ENCODE results near the gene TMEM30B. TPM values are rescaled to one million over a fixed set of nuclear protein-coding genes. Genes with fewer than 3 reads are reported as not detected.
A peak's percentile ranks its signal among the peaks of the same experiment; 100 is the strongest.
"Not testable (repeated sequence)": the region's sequence is repeated elsewhere in the genome, so short reads cannot be mapped to it uniquely, and the experiment has no call there.

Gene TMEM30B
- total RNA-seq, 1 donor from 2014 or later = 1.2 TPM

DNA sequence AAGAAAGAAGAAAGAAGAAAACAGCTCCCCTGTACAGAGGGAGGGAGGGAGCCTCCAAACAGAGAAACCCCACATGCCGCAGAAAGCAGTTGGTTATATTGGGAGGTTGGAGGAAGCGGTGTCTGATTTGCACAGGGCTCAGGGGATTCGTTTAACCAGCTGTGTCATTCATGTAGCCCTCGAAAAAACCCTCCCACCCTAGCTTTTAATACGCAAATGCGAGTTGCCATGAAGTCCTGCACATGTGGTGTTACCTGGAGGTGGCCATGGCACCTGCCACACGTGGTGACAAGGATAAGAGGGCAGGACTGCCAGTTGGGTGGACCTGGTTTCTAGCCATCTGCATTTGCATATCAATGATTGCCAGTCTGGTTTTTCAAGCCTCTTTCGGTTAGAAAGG, 40.9 kb downstream of the TMEM30B start:
- H3K27me3 Mint-ChIP-seq (ENCODE audit: unreplicated experiment) = no peaks in the 10 kb centered on the region
- TF ChIP-seq, protein P1, sequence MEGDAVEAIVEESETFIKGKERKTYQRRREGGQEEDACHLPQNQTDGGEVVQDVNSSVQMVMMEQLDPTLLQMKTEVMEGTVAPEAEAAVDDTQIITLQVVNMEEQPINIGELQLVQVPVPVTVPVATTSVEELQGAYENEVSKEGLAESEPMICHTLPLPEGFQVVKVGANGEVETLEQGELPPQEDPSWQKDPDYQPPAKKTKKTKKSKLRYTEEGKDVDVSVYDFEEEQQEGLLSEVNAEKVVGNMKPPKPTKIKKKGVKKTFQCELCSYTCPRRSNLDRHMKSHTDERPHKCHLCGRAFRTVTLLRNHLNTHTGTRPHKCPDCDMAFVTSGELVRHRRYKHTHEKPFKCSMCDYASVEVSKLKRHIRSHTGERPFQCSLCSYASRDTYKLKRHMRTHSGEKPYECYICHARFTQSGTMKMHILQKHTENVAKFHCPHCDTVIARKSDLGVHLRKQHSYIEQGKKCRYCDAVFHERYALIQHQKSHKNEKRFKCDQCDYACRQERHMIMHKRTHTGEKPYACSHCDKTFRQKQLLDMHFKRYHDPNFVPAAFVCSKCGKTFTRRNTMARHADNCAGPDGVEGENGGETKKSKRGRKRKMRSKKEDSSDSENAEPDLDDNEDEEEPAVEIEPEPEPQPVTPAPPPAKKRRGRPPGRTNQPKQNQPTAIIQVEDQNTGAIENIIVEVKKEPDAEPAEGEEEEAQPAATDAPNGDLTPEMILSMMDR (IDR thresholded peaks at IDR 0.05) = no peak
- DNase-seq (ENCODE audit: extremely low spot score, unreplicated experiment) = no peak
- H3K9me3 Mint-ChIP-seq (ENCODE audit: unreplicated experiment) = peaks cover 11% of the 10 kb centered on the region
- H3K27ac Mint-ChIP-seq (ENCODE audit: unreplicated experiment) = no peak overlapping the region
- H3K4me3 Mint-ChIP-seq (ENCODE audit: unreplicated experiment) = no peak overlapping the region
- peaks cover 12% of the 10 kb centered on the region for H3K4me1 Mint-ChIP-seq (ENCODE audit: unreplicated experiment)
- H3K36me3 Mint-ChIP-seq (ENCODE audit: unreplicated experiment) = peaks cover 6% of the 10 kb centered on the region

DNA sequence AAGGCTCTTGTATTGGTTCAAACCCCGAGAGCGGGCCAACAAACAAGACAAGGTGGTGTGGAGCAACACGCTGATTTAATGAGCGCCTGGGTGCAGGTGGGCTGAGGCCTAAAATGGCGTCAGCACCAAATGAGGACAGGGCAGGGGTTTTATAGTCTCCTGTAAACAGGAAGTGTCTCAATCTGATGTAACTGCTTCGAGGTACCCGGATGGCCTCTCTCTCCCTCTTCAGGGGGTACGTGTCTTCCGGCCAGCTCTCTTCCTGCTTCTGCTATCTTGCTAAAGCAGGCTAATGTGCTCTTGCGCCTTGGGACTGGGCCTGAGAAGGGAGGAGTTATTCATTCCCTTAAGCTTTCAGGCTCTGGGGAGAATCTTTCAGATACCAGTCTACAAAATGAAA, 41.9 kb downstream of the TMEM30B start:
- H3K27me3 Mint-ChIP-seq (ENCODE audit: unreplicated experiment); H3K4me3 Mint-ChIP-seq (ENCODE audit: unreplicated experiment); DNase-seq (ENCODE audit: extremely low spot score, unreplicated experiment); H3K36me3 Mint-ChIP-seq (ENCODE audit: unreplicated experiment); H3K27ac Mint-ChIP-seq (ENCODE audit: unreplicated experiment): not testable (repeated sequence)
- Mint-ChIP-seq H3K9me3 (ENCODE audit: unreplicated experiment) (peaks cover 11% of the 10 kb centered on the region), H3K4me1 (ENCODE audit: unreplicated experiment) (peaks cover 19% of the 10 kb centered on the region)

DNA sequence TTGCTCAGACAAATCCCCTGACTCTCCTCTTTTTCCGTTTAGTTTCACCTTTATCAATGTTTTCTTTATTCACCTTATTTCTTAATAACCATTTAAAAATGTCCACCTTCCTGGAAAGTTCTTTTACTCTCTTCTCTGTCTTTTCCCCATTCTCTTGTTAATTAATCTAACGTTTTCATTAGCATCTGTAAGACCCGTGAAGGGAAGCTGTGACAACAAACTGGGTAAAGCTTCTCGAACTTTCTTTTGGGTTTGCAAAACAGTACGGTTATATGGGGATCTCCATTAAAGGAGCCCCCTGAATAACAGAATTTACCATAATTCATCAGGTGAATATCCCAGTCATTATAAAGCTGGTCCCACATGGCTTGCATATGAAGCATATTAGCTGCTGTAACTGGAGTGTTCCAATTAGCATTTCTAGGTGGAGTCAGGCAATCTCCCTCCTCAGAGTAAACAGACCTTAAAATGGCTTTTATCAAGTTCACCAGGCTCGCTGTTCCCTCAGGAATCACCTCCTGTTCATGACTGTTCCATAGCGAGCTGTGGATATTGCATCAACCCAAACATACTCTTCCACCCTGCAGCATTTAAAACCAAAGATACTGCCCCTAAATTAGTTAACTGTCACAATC, 42.4 kb downstream of the TMEM30B start:
- Mint-ChIP-seq H3K36me3 (ENCODE audit: unreplicated experiment) (peaks cover 6% of the 10 kb centered on the region), H3K9me3 (ENCODE audit: unreplicated experiment) (peaks cover 11% of the 10 kb centered on the region), H3K4me3 (ENCODE audit: unreplicated experiment) (no peak overlapping the region), H3K27ac (ENCODE audit: unreplicated experiment) (no peak overlapping the region), H3K4me1 (ENCODE audit: unreplicated experiment) (peaks cover 24% of the 10 kb centered on the region), H3K27me3 (ENCODE audit: unreplicated experiment) (no peaks in the 10 kb centered on the region)
- TF ChIP-seq, protein P1 (IDR thresholded peaks at IDR 0.05) = no peak
- no peak for DNase-seq (ENCODE audit: extremely low spot score, unreplicated experiment)

DNA sequence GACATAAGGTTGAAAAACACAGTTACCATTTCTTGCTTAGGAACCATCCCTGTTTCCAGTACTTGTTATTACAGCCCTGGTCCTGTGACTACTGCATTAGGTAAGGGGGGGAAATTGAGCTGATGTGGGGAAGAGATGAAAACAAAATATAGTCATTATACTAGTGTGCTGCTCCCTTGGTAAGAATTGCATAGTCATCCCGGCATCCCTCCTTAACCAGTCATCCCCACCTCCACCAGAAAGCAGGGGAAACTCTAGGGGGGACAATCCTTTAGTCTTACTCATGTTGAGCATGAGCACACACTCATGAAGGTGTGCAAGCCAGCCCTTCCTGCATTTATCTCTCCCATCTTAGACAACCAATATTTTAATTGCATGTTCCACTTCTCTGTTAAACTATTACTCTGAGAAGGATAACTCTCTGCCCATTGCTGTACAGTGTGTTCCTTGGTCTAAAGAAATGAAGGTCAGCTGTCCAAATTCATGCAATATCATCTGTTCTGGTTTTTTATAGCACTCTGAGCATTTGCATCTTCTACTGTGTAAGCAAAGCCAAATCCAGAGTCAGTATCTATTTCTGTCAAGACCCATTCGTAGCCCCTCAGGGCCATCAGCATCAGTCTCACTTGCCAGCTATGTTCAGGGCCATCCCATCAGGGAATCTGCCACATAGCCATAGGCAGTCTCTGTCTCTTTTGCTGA, 46.8 kb downstream of the TMEM30B start:
- Mint-ChIP-seq H3K27me3 (ENCODE audit: unreplicated experiment) (no peaks in the 10 kb centered on the region), H3K27ac (ENCODE audit: unreplicated experiment) (peak overlapping the region; percentile 21), H3K4me1 (ENCODE audit: unreplicated experiment) (peaks cover 45% of the 10 kb centered on the region), H3K9me3 (ENCODE audit: unreplicated experiment) (no peaks in the 10 kb centered on the region), H3K36me3 (ENCODE audit: unreplicated experiment) (no peaks in the 10 kb centered on the region), H3K4me3 (ENCODE audit: unreplicated experiment) (no peak overlapping the region)
- TF ChIP-seq, protein P1 (IDR thresholded peaks at IDR 0.05) = no peak
- DNase-seq (ENCODE audit: extremely low spot score, unreplicated experiment) = no peak

DNA sequence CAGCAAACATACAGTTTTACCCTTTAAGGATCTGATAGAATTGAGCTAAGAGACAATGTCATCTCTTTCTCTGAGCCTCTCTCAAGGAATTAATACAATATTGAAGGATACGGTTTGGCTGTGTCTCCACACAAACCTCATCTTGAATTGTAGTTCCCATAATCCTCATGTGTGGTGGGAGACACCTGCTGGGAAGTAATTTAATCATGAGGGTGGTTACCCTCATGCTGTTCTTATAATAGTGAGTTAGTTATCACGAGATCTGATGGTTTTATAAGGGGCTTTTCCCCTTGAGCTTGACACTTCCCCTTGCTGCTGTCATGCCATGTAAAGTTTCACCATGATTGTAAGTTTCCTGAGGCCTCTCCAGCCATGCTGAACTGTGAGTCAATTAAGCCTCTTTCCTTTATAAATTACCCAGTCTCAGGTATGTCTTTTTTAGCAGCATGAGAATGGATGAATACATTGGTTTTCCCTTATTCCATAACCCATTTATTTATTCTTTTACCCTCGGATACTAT, 47.6 kb downstream of the TMEM30B start:
- TF ChIP-seq, protein P1 (IDR thresholded peaks at IDR 0.05) = no peak
- no peak for DNase-seq (ENCODE audit: extremely low spot score, unreplicated experiment)
- H3K9me3 Mint-ChIP-seq (ENCODE audit: unreplicated experiment) = no peaks in the 10 kb centered on the region
- H3K4me3 Mint-ChIP-seq (ENCODE audit: unreplicated experiment) = no peak overlapping the region
- no peak overlapping the region for H3K27ac Mint-ChIP-seq (ENCODE audit: unreplicated experiment)
- no peaks in the 10 kb centered on the region for H3K36me3 Mint-ChIP-seq (ENCODE audit: unreplicated experiment)
- no peaks in the 10 kb centered on the region for H3K27me3 Mint-ChIP-seq (ENCODE audit: unreplicated experiment)
- peaks cover 49% of the 10 kb centered on the region for H3K4me1 Mint-ChIP-seq (ENCODE audit: unreplicated experiment)
